Fibroblast of the conjunctiva (primary cell): ENCODE results near the gene F10.

ENCODE experiments used
- DNase-seq: peaks from one replicate; pipeline ENCODE4 v3.0.0-alpha.2; 2010; ENCODE audit warnings: low read depth

The F10 gene

DNA sequence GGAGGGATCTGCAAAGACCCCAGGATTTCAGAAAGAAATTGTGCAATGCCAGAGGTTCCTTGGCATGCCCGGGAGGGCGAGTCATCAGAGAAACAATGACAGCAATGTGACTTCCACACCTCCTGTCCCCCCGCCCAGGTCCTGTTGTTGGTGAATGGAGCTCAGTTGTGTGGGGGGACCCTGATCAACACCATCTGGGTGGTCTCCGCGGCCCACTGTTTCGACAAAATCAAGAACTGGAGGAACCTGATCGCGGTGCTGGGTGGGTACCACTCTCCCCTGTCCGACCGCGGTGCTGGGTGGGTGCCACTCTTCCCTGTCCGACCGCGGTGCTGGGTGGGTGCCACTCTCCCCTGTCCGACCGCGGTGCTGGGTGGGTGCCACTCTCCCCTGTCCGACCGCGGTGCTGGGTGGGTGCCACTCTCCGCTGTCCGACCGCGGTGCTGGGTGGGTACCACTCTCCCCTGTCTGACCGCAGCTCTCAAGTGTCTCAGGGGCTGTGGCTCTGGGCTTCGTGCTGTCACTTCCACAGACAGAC, 5.2 kb upstream of the F10 start:
- no peak for DNase-seq

DNA sequence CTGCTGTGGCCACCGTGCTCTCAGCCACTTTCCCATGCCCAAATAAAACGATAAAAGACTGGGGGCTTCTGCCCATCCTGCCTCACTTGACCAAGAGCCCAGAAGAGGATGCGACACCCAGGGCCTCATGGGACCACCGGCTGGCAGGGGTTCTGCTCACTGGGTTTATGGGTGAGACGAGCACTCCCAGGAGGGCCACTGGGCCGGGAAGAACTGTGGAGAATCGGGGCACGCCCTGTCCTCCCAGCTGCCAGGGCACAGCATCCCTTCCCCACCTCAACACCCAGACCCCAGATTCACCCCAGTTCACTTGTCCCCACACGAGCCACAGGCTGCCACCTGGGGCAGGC, 4.7 kb upstream of the F10 start:
- DNase-seq, result no peak

DNA sequence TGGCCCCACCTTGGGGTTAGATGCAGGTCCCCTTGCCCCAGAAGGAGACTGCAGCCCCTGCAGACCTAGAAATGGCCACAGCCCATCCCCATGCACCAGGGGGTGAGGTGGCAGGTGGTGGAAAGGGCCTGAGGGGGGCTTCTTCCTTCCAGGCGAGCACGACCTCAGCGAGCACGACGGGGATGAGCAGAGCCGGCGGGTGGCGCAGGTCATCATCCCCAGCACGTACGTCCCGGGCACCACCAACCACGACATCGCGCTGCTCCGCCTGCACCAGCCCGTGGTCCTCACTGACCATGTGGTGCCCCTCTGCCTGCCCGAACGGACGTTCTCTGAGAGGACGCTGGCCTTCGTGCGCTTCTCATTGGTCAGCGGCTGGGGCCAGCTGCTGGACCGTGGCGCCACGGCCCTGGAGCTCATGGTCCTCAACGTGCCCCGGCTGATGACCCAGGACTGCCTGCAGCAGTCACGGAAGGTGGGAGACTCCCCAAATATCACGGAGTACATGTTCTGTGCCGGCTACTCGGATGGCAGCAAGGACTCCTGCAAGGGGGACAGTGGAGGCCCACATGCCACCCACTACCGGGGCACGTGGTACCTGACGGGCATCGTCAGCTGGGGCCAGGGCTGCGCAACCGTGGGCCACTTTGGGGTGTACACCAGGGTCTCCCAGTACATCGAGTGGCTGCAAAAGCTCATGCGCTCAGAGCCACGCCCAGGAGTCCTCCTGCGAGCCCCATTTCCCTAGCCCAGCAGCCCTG, 4.2 kb upstream of the F10 start:
- DNase-seq, result no peak

DNA sequence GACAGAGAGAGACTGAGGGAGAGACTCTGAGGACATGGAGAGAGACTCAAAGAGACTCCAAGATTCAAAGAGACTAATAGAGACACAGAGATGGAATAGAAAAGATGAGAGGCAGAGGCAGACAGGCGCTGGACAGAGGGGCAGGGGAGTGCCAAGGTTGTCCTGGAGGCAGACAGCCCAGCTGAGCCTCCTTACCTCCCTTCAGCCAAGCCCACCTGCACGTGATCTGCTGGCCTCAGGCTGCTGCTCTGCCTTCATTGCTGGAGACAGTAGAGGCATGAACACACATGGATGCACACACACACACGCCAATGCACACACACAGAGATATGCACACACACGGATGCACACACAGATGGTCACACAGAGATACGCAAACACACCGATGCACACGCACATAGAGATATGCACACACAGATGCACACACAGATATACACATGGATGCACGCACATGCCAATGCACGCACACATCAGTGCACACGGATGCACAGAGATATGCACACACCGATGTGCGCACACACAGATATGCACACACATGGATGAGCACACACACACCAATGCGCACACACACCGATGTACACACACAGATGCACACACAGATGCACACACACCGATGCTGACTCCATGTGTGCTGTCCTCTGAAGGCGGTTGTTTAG, 3.3 kb upstream of the F10 start:
- no peak for DNase-seq

DNA sequence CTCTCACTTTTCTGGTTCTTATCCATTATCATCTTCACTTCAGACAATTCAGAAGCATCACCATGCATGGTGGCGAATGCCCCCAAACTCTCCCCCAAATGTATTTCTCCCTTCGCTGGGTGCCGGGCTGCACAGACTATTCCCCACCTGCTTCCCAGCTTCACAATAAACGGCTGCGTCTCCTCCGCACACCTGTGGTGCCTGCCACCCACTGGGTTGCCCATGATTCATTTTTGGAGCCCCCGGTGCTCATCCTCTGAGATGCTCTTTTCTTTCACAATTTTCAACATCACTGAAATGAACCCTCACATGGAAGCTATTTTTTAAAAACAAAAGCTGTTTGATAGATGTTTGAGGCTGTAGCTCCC, 2.8 kb upstream of the F10 start:
- DNase-seq, result no peak

DNA sequence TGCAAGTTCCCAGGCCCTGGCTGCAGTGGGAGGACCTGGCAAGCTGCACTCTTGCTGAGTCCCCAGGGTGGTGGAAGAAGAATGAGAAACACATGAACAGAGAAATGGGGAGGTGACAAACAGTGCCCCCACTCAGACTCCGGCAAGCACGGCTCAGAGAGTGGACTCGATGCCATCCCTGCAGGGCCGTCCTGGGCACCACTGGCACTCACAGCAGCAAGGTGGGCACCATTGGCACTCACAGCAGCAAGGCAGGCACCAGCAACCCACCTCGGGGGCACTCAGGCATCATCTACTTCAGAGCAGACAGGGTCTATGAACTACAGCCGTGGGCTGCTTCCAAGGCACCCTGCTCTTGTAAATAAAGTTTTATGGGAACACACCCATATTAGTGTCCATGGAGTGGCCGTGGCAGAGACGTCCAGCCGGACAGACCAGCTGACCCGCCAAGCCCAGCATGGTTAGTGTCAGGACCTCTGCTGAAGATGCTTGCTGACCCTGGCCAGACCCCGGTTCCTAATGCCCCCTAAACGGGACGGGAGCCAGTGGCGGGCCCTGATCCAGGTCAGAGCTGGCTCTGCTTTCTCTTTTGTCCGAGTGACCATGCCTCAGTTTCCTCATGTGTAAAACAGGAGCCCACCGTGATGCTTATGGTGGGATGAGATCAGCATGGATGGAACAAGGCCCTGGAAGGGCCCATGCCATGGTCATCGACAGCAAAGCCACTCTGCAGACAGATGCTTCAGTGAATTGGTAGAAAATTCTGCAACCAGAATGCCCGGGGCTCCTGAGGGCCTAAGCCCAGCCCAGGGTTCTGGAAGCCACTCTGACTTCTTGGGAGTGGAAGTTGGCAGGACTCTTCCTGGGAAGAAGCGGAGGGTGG, 2.1 kb upstream of the F10 start:
- no peak for DNase-seq

DNA sequence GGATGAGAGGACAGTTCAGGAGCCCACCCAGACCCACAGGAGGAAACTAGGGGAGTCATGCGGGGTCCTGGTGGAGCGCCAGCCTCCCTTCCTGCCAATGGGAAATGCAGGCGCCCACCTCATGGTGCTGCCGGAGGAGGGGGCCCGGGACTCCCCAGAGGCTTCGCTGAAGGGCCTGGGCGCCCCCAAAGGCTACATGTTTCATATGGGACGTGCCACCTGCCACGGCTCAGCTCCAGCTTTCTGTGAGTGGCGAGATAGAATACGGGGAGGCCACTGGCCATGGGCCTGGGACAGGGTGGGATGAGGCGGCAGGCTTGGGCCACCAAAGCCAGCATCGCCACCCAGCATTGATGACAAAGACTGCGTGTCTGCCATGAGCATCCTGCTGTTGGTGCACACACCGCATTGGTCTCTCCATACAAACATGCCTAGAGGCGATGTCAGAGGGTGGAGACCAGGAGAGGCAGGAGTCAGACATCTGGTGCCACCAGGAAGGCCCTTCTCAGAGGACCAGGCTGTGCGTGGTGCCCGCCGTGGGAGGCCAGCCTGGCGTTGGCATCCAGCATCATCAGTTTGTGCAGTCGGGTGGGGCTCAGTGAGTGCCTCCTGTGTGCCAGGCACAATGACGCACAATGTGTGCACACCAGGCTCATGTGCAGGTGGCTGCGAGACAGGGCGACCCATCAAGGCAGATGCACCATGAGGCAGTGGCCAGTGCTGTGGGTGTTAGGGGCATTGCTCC, 1.2 kb upstream of the F10 start:
- no peak for DNase-seq

DNA sequence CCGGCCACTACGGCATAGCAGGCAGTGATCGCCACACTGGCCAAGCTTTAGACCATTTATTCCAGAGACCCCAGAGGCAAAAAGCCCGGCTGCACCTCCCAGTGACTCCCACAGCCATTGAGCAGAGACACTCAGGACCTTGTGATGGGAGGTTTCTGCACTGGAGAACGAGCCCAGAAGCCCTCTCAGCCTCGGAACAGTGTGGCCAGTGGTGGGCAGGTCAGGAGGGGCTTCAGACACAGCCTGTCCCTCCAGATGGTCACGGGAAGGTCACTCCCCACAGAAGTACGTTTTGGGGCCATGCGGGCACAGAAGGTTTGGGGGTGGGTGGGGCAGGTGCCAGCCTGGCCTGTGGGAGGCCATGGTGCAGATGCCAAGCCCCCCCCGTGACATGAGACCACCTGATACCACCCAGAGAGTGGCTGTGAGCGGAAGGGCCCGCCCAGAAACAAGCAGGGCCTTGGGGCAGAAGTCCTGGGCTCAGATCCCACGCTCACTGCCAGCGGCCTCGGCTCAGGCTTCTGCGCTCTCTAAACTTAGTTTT, 599 bp upstream of the F10 start:
- no peak for DNase-seq

DNA sequence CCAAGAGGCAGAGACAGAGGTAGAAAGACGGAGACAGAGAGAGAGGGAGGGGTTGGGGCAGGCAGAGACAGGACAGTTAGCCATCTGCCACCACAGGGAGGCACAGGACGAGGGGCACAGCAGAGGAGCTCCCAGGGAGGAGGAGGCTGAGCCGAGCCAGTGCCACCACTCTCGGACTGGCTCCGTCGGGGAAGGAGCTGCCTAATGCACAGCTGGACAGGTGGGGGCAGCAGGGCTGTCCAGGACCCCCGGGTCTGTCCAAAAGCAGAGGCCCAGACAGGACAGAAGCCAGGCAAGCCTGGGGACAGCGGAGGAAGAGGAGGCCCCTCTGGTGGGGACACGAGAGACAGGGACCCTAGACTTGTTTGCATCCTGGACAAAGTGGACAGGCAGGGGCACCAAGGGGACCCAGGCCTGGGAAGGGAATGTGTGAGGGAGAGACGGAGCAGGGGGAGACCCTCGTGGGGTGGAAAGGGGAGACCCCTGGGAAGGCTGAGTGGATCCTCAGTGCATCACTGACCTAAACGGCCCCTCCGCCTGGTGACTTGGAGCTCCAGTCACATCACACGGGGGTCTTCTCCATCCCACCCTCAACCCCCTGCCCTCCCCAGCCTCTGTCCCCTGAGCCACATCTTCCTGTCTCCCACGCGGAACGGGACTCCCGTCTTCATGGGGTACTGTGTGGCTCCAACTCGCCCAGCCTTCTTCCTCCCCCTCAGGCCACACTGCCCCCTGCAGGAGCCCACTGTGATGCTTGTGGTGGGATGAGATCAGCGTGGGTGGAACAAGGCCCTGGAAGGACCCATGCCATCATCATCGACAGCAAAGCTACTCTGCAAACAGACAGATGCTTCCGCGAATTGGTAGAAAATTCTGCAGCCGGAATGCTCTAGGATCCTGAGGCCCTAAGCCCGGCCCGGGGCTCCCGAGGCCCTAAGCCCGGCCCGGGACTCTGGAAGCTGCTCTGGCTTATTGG, 915 bp downstream of the F10 start:
- no peak for DNase-seq

DNA sequence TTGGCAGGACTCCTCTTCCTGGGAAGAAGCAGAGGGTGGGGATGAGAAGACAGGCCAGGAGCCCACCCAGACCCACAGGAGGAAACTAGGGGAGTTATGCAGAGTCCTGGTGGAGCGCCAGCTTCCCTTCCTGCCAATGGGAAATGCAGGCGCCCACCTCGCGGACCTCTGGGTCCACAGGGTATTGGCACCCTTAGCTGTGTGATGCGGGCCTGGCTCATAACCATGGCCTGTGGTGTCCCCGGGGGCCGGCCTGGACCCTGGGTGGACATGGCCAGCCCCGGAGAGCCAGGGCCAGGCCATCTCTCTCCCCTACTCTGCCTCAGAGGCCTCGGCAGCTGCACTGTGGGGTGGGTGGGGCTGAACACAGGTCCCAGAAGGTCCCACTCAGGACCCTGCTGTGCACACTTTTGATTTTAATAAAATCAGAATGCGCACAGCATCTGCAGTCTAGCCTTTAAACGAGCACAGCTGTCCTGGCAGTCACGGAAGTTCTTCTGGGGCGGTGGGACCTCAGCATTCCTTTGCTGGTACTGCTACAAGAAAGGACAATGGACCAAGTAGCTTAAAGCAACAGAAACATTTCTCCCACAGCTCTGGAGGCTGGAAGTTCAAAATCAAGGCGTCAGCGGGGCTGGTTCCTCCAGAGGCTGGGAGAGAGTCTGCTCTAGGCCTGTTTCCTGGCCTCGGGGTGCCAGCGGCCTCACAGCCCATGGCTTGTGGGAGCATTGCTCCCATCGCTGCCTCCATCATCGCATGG, 1.8 kb downstream of the F10 start:
- no peak for DNase-seq

DNA sequence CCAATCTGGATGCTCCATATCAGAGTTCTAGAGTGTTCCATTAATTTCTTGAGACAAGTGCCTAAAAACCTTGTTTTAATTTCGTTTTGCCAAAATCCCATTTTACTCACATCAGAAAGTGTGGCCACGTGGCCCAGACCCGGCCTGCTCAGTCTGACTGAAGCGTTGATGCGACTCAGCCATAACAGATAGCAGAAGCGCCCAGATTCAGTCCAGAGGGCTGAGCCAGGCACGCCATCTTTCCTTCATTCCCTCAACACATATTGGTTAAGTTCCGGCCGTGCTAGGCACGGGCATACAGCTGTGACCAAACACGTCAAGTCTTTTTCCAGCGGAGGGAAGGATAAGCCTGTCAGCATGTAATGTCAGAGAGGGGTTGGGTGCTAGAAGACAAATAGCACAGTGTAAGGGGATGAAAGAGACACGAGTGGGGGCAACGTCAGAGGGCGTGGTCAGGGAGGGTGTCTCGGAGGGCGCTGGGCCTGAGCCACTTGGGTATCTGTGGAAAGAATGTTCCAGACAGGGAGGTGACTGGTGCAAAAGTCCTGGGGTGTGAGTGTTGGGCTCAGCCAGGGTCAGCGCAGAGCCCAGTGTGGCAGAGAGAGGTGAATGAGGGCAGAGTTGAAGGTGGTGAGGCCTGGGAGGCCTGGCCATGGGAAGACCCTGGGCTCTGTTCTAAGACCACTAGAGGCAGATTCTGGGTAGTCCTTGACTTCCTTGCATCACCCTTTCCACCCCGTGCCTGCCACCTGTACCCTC, 3.1 kb downstream of the F10 start:
- DNase-seq, result no peak

DNA sequence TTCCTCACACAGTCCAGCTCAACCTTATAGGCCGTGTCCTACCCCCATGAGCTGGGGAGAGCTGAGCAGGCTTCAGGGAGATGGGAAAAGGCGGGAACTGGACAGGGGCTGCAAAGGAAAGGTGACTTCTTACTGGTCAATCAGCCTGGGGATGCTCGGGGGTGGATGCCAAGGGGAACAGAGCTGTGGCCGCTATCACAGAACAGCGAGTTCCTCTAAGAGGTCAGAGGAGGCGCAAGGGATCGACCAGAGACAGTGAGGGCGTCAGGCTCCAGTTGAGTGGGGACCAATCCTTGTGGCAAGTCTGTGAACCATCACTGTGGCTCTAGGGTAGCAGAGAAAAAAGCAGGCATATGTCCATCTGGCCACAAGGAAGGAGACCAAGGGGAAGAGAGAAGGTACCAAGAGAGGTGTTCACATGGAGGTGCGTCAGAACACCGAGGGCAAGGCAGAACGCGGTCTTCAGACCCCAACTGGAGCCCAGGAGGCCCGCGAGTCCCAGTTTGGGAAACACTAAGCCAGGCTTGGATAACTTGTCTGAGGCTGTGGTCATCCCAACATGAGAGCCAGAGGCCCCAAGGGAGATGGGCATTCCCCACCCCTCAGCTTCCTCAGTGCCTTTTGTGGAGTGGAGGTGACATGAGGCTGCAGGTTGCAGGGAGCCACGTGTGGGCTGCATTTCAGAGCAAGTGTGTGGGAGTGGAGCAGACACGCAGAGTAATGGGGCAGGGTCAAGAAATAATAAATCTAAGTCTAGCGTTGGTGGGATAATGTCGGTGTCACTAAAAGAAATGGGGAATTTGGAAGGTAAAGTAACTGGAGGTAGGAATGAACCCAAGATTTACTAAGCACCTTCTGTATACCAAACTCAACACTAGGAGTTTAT, 3.9 kb downstream of the F10 start:
- no peak for DNase-seq

DNA sequence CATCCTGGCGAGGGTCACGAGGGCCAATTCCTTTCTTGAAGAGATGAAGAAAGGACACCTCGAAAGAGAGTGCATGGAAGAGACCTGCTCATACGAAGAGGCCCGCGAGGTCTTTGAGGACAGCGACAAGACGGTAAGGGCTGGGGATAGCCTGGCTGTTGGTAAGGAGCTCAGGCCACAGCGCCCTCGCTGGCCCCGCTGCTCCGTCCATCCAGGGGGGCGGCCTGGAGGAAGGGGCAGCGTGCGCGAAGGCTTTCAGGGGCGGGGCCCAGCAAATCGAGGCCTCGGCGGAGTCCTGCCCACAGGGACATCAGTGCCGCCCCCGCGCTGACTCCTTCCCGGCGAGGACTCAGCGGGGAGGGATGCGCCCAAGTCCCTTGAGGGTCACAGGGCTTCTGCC, 6.9 kb downstream of the F10 start:
- no peak for DNase-seq

DNA sequence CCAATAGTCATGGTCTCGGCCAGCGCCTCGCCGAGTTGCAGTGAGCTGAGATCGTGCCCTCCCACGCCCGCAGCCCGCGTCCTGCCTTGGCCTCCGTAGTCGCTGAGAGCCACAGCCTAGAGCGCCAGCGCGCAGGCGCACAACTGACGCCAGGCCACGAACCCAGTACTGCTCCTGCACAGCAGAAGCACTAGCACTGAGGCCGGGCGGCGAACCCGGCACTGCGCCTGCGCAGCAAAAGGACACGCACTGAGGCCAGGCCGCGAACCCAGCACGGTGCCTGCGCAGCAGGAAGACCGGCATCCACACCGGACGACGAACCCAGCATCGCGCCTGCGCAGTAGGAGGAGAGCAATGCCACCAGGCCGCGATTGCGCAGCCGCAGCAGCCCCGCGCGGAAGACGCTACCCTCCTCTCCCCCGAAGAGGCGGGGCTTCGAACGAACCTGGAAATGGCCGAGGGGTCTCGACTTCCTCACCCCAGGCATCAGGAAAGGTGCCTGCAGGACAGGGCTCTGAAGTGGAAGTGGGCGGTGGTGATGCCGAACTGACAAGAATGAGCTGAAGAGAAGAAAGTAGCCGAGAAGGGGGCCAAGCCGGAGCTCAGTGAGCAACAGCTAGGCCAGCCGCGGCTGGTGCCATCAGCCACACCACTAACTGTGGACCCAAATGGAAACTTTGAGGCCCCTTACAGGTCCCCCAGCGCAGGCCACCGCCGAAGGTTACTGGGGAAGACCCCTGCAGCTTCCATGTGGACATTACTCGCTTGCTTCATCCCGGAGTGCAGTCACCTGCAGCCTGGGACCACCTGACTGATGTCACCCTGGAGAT, 7.5 kb downstream of the F10 start:
- no peak for DNase-seq

DNA sequence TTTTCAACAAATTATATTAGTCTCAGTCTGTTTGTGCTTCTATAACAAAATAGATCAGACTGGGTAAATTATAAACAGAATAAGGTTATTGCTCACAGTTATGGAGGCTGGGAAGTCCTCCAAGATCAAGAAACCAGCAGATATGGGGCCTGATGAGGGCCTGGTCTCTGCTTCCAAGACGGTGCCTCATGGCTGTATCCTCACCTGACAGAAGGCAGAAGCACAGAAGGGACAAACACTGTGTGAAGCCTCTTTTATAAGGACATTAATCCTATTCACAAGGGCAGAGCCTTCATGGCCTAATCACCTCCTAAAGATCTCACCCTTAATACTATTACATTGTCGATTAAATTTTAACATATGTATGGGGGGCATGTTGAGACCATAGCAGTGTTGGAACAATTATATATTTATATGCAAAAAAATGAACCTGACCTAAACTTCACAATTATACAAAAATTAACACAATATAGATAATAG, 12.7 kb downstream of the F10 start:
- DNase-seq, result no peak

DNA sequence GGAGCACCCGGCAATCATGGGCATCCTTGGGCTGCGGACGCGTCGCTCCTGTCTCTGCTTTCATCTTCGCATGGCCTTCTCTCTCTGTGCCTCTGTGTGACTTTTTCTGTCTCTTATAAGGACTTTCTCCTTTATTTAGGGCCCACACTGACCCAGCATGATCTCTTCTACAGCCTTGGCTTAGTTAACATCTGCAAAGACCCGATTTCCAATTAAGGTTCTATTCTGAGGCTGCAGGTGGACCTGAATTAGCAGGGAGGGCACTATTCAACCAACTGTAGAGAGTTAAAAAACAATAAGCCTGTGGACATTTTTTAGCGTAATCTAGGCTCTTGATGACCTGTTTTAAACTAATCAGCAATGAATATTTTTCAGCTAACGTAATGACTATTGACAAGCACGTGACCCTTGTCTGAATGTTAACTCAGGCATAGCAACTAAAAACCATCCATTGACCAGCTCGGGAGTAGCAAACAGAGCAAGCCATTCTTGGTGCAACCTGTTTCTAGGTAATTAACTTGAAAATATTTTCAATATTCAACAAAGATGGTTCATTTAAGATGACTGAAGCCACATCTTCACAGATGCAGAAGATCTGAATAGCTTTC, 15.2 kb downstream of the F10 start:
- no peak for DNase-seq
